ENCODE results near the gene YWHAH.

The YWHAH gene

DNA sequence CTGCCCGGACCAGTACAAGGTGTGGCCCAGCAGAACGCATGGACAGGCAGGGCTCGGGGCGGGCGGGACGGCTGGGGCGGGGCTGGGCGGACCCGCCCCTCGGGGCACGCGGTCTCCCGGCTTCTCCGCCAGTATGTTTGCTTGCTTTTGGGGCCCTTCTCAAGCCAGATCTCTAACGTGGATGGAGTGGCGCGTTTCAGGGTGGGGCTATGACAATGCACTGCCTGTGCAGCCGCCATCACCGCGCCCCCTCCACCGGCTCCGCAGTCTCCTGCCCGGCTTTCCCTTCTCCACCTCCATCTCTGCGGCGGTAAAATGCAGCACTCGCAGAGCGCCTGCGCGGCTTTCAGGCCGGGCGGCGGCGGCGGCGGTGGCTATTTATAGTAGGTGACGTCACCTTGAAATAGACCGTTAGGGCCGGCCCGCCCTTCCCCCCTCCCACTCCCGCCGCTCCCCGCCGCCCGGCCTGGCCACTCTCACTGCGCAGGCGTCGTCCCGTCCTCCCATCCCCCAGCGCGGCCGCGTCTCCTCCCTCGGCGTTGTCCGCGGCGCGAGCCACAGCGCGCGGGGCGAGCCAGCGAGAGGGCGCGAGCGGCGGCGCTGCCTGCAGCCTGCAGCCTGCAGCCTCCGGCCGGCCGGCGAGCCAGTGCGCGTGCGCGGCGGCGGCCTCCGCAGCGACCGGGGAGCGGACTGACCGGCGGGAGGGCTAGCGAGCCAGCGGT lies at the start of gene YWHAH:
YWHAH (plus strand) TSS at position 558 of the 722 bp plus-strand sequence. CDS start 199 bp downstream, outside the sequence.
- no peaks in the 10 kb centered on the region for H3K9me3 ChIP-seq (ENCODE audit: control insufficient read depth in 1 of 2, low read length in 2 of 2)
- H3K9ac ChIP-seq (ENCODE audit: low read depth in 1 of 2, low read length in 2 of 2), result peak within 1 kb of the TSS; percentile 83 to 94
- H3K27me3 ChIP-seq (ENCODE audit: control insufficient read depth in 1 of 2, insufficient read depth in 2 of 2, low read length in 2 of 2), result no peaks in the 10 kb centered on the region
- peak within 1 kb of the TSS; percentile 98 for H3K27ac ChIP-seq (ENCODE audit: low read depth, low read length)
- peaks cover 21 to 22% of the 10 kb centered on the region in 2 donors for H3K4me1 ChIP-seq (ENCODE audit: control insufficient read depth in 1 of 2, insufficient read depth in 2 of 2, low read length in 2 of 2)
- peak within 1 kb of the TSS; percentile 82 to 93 for H3K4me3 ChIP-seq (ENCODE audit: low read depth in 1 of 2, low read length in 2 of 2)
- peaks cover 0 to 14% of the 10 kb centered on the region in 2 donors for H3K36me3 ChIP-seq (ENCODE audit: control insufficient read depth in 1 of 2, insufficient read depth in 2 of 2, low read length in 2 of 2)

DNA sequence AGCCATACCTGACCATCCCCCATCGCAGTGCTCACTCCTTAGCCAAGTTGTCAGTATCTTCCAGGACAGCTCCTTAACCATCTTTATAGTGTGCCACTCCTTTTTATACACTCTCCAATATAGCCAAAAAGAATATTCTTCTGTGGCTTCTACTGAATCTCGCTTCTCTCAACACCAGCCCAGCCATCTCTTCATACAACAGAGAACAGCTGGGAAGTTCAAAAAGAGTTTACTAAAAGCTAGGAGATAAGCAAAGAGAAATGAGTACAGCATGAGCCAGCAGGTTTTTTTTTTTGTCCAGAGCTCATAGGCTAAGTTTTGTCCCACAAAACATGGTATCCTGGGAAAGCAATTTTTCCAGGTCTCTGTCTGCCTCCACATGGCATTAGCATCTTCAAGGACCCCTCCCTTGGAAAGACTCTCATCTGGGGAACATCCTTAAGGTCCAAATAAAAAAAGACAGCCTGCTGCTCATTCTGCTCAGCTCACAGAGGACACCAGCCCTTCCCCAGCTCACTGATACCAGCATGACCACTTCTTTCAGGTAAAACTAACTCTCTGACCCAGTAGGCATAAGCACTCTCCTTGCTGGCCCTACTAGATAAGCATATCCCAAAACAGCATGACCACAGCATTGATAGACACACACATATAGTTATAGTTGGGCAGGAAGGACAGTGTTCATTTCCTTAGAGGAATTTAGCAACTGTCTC lies 48.8 kb upstream of the YWHAH start:
- no peak overlapping the region for H3K27ac ChIP-seq (ENCODE audit: low read depth, low read length)
- peaks cover 18 to 47% of the 10 kb centered on the region in 2 donors for H3K36me3 ChIP-seq (ENCODE audit: control insufficient read depth in 1 of 2, insufficient read depth in 2 of 2, low read length in 2 of 2)

DNA sequence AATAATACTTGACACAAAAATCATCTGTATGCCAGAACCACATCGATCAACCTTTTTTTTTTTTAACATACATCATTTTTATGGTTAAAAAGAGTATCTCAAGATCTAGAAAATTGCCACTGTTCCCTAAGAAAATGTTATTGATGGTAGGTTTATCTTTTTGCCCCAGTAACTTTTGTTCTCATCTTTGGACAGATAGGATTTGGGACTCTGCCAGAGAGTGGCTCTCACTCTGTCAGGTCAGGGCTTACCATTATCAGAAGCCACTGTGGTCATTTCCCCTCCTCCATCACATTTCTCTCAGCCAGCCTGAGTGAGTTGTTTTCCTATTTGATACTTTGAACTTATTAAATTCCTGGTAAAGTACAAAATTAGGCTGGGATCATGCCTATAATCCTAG lies 47.9 kb upstream of the YWHAH start:
- Histone ChIP-seq H3K36me3 (ENCODE audit: control insufficient read depth in 1 of 2, insufficient read depth in 2 of 2, low read length in 2 of 2) (peaks cover 18 to 45% of the 10 kb centered on the region in 2 donors), H3K27ac (ENCODE audit: low read depth, low read length) (no peak overlapping the region), H3K9me3 (ENCODE audit: control insufficient read depth in 1 of 2, low read length in 2 of 2) (no peaks in the 10 kb centered on the region), H3K4me3 (ENCODE audit: low read depth in 1 of 2, low read length in 2 of 2) (no peak overlapping the region), H3K9ac (ENCODE audit: low read depth in 1 of 2, low read length in 2 of 2) (no peak overlapping the region), H3K27me3 (ENCODE audit: control insufficient read depth in 1 of 2, insufficient read depth in 2 of 2, low read length in 2 of 2) (no peaks in the 10 kb centered on the region), H3K4me1 (ENCODE audit: control insufficient read depth in 1 of 2, insufficient read depth in 2 of 2, low read length in 2 of 2) (no peaks in the 10 kb centered on the region)

More for the DNA sequence above, 48.8 kb upstream of the YWHAH start:
- no peak overlapping the region for H3K9ac ChIP-seq (ENCODE audit: low read depth in 1 of 2, low read length in 2 of 2)
- H3K27me3 ChIP-seq (ENCODE audit: control insufficient read depth in 1 of 2, insufficient read depth in 2 of 2, low read length in 2 of 2), result no peaks in the 10 kb centered on the region
- no peaks in the 10 kb centered on the region for H3K4me1 ChIP-seq (ENCODE audit: control insufficient read depth in 1 of 2, insufficient read depth in 2 of 2, low read length in 2 of 2)
- no peaks in the 10 kb centered on the region for H3K9me3 ChIP-seq (ENCODE audit: control insufficient read depth in 1 of 2, low read length in 2 of 2)
- no peak overlapping the region for H3K4me3 ChIP-seq (ENCODE audit: low read depth in 1 of 2, low read length in 2 of 2)

DNA sequence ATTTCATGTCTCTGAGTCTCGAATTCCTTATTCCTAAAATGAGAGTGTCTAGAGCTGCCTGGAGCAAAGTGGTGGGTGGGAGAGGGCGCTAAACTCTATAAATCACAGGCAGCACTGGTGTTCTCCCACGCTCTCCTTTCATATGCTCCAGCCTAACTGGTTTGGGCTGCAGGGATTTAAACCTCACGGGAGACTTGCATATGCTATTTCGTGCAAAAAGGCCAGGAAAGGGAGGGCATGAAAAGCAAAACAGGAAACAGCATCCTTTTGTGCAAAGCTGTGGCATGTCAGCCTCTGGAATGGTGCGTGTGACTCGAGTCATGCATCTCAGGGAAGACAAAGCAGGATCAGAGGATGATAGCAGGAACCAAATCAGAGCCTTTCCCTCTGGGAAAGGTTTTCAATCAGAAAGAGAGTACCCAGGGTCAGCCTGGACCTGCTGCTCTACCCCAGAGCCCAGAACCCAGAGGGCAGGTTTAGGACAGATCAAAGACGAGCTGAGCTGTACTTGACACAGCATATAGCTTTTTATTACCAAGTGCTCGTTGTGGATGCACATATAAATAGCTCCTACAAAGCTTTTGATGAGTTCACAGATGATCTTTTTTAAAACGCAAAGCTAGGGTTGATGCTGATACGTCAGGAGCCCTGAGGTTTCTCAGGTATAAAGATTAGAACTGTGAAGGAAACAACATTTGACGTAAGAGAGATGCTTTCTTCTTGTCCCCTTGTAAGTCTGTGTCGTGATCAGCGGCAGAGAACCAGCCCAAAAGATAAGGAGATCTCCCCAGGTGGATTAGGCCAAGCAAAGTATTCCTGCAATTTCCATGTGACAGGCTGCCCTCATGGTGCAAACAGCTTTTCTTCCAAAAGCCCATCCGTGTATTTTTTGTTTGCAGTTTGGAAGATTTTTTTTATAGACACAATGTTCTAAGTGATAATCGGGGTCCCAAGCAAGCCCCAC lies 46.2 kb upstream of the YWHAH start:
- Histone ChIP-seq H3K9me3 (ENCODE audit: control insufficient read depth in 1 of 2, low read length in 2 of 2) (no peaks in the 10 kb centered on the region), H3K27me3 (ENCODE audit: control insufficient read depth in 1 of 2, insufficient read depth in 2 of 2, low read length in 2 of 2) (no peaks in the 10 kb centered on the region), H3K9ac (ENCODE audit: low read depth in 1 of 2, low read length in 2 of 2) (no peak overlapping the region), H3K4me3 (ENCODE audit: low read depth in 1 of 2, low read length in 2 of 2) (no peak overlapping the region), H3K27ac (ENCODE audit: low read depth, low read length) (no peak overlapping the region), H3K4me1 (ENCODE audit: control insufficient read depth in 1 of 2, insufficient read depth in 2 of 2, low read length in 2 of 2) (no peaks in the 10 kb centered on the region), H3K36me3 (ENCODE audit: control insufficient read depth in 1 of 2, insufficient read depth in 2 of 2, low read length in 2 of 2) (peaks cover 18 to 49% of the 10 kb centered on the region in 2 donors)

DNA sequence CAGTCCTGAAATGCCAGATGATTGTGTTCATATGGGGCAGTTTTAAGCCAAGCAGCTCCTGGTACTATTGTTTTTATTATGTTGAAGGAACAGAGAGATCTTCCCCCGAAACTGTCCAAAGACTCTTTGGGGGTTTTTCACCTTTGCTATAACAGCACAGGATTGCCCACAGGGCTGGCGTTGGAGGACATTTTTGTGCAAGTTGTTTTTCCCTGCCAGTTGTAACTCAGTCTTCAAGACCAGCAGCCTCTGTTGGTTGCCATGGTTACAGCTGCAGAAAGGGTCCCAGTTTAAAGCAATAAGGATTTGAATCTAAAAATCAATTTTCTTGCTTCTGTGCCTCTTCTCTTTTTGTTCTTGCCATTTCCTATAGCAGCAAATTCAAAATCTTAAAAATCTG lies 45.4 kb upstream of the YWHAH start:
- no peaks in the 10 kb centered on the region for H3K9me3 ChIP-seq (ENCODE audit: control insufficient read depth in 1 of 2, low read length in 2 of 2)

DNA sequence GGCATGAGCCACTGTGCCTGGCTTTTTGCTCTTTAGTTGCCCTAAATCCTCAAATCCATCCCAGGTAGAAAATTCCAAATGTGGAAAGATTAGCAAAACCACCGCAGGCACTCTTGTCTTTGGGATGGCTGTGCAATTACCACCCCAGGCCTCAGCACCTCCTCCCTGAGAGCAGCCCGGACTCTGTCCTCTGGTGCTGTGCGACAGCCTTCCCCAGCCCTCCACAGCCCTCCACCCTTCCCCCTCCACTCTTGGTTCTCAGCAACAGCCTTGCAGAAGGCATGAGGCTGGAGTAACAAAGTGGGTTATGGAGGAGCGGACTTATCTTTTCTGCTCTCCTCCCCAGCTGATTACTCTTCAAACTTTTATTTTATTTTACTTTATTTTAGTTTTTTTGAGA lies 44.7 kb upstream of the YWHAH start:
- Histone ChIP-seq H3K27ac (ENCODE audit: low read depth, low read length) (no peak overlapping the region), H3K9ac (ENCODE audit: low read depth in 1 of 2, low read length in 2 of 2) (no peak overlapping the region), H3K9me3 (ENCODE audit: control insufficient read depth in 1 of 2, low read length in 2 of 2) (no peaks in the 10 kb centered on the region), H3K27me3 (ENCODE audit: control insufficient read depth in 1 of 2, insufficient read depth in 2 of 2, low read length in 2 of 2) (no peaks in the 10 kb centered on the region), H3K4me3 (ENCODE audit: low read depth in 1 of 2, low read length in 2 of 2) (no peak overlapping the region), H3K36me3 (ENCODE audit: control insufficient read depth in 1 of 2, insufficient read depth in 2 of 2, low read length in 2 of 2) (peaks cover 15 to 50% of the 10 kb centered on the region in 2 donors), H3K4me1 (ENCODE audit: control insufficient read depth in 1 of 2, insufficient read depth in 2 of 2, low read length in 2 of 2) (no peaks in the 10 kb centered on the region)

More for the DNA sequence above, 45.4 kb upstream of the YWHAH start:
- Histone ChIP-seq H3K36me3 (ENCODE audit: control insufficient read depth in 1 of 2, insufficient read depth in 2 of 2, low read length in 2 of 2) (peaks cover 17 to 49% of the 10 kb centered on the region in 2 donors), H3K27me3 (ENCODE audit: control insufficient read depth in 1 of 2, insufficient read depth in 2 of 2, low read length in 2 of 2) (no peaks in the 10 kb centered on the region), H3K4me1 (ENCODE audit: control insufficient read depth in 1 of 2, insufficient read depth in 2 of 2, low read length in 2 of 2) (no peaks in the 10 kb centered on the region), H3K4me3 (ENCODE audit: low read depth in 1 of 2, low read length in 2 of 2) (no peak overlapping the region), H3K27ac (ENCODE audit: low read depth, low read length) (no peak overlapping the region), H3K9ac (ENCODE audit: low read depth in 1 of 2, low read length in 2 of 2) (no peak overlapping the region)

DNA sequence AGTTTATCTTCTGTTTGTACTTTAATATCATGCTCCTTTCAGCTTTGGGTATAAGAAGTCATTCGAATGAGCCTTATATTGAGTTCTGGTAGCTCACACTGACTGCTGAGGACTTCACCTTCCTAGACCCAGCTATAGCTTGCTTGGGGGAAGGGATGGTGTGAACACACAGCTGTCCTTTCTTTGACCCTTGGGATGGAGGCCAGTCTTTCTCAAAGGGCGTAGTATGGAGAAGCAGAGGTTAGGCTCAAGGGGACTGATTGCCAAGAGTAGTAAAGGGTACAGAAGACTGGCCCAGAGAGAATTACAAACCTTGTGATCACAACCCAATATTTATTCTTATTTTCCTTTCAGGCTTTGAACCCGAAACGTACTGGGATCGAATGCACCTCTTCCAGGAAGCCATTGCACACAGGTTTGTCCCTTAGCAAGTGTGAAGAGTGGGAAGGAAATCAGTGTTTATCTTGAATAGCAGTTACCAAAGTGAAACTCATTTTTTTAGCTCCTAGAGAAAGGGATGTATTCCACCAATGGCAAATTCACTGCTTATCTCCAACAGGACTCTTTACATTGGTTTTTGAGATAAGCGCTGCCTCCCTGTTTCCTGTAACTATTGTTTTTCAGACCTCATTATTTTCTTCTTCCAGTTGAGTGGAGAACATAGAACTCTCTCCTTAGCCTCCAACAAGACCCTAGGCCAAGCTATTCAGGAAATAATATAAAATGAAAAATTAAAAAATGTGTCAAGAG lies 42.8 kb upstream of the YWHAH start:
- Histone ChIP-seq H3K9ac (ENCODE audit: low read depth in 1 of 2, low read length in 2 of 2) (no peak overlapping the region), H3K36me3 (ENCODE audit: control insufficient read depth in 1 of 2, insufficient read depth in 2 of 2, low read length in 2 of 2) (peaks cover 16 to 54% of the 10 kb centered on the region in 2 donors), H3K27ac (ENCODE audit: low read depth, low read length) (no peak overlapping the region), H3K27me3 (ENCODE audit: control insufficient read depth in 1 of 2, insufficient read depth in 2 of 2, low read length in 2 of 2) (no peaks in the 10 kb centered on the region), H3K9me3 (ENCODE audit: control insufficient read depth in 1 of 2, low read length in 2 of 2) (no peaks in the 10 kb centered on the region), H3K4me3 (ENCODE audit: low read depth in 1 of 2, low read length in 2 of 2) (no peak overlapping the region), H3K4me1 (ENCODE audit: control insufficient read depth in 1 of 2, insufficient read depth in 2 of 2, low read length in 2 of 2) (no peaks in the 10 kb centered on the region)

DNA sequence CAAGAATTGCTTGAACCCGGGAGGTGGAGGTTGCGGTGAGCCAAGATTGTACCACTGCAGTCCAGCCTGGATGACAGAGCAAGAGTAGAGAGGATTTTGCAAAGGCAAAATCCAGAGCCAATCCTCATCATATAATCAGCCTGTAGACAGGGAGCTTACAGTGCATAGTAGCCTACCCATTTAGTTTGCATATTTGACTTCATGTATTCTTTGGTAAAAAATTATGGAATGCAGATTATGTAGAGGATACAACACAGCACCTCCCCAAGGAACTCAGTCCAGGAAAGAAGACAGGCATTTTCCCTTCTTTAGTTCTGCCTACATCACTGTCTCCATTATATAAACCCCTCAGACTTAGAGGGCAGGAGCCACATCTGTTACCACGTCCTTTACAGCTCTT lies 39.7 kb upstream of the YWHAH start:
- no peaks in the 10 kb centered on the region for H3K27me3 ChIP-seq (ENCODE audit: control insufficient read depth in 1 of 2, insufficient read depth in 2 of 2, low read length in 2 of 2)
- no peaks in the 10 kb centered on the region for H3K9me3 ChIP-seq (ENCODE audit: control insufficient read depth in 1 of 2, low read length in 2 of 2)
- no peak overlapping the region for H3K27ac ChIP-seq (ENCODE audit: low read depth, low read length)
- no peaks in the 10 kb centered on the region for H3K4me1 ChIP-seq (ENCODE audit: control insufficient read depth in 1 of 2, insufficient read depth in 2 of 2, low read length in 2 of 2)
- peaks cover 13 to 42% of the 10 kb centered on the region in 2 donors for H3K36me3 ChIP-seq (ENCODE audit: control insufficient read depth in 1 of 2, insufficient read depth in 2 of 2, low read length in 2 of 2)
- H3K9ac ChIP-seq (ENCODE audit: low read depth in 1 of 2, low read length in 2 of 2), result no peak overlapping the region
- H3K4me3 ChIP-seq (ENCODE audit: low read depth in 1 of 2, low read length in 2 of 2), result no peak overlapping the region

DNA sequence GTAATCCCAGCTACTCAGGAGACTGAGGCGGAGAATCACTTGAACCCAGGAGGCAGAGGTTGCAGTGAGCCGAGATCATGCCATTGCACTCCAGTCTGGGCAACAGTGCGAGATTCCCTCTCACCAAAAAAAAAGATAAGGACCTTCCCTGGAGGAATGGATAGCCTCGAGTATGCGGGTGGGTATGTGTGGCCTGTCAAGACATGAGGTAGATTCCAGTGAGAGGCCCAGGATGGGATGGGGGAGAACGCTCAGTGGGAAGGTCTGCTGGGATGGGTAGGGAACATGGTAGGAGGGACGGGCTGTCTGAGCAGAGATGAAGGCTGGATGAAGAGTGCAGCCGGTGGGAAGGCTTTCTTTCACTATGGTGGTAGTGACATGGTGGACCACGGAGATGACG lies 39.0 kb upstream of the YWHAH start:
- Histone ChIP-seq H3K4me1 (ENCODE audit: control insufficient read depth in 1 of 2, insufficient read depth in 2 of 2, low read length in 2 of 2) (no peaks in the 10 kb centered on the region), H3K36me3 (ENCODE audit: control insufficient read depth in 1 of 2, insufficient read depth in 2 of 2, low read length in 2 of 2) (peaks cover 13 to 42% of the 10 kb centered on the region in 2 donors), H3K27me3 (ENCODE audit: control insufficient read depth in 1 of 2, insufficient read depth in 2 of 2, low read length in 2 of 2) (no peaks in the 10 kb centered on the region), H3K27ac (ENCODE audit: low read depth, low read length) (no peak overlapping the region), H3K9ac (ENCODE audit: low read depth in 1 of 2, low read length in 2 of 2) (no peak overlapping the region), H3K9me3 (ENCODE audit: control insufficient read depth in 1 of 2, low read length in 2 of 2) (no peaks in the 10 kb centered on the region), H3K4me3 (ENCODE audit: low read depth in 1 of 2, low read length in 2 of 2) (no peak overlapping the region)

All from duodenal mucosa (tissue), 2 donors.